RWPE1 (cell line): ENCODE measurements around the gene LIME1.
"Not testable (repeated sequence)": the region's sequence is repeated elsewhere in the genome, so short reads cannot be mapped to it uniquely, and the experiment has no call there.

ENCODE experiments used
- CTCF ChIA-PET: fragments of 350-600 bp; sonication (Branson Sonifier 250); formaldehyde crosslinking; extraction: SDS; loops from one replicate; lab custom pipeline; 2021; lab: Yijun Ruan, JAX
- POLR2A ChIA-PET: fragments of 400-600 bp; formaldehyde crosslinking; extraction: SDS; loops from one replicate; lab custom pipeline; 2020; ENCODE audit warnings: antibody characterized with exemption; ENCODE audit not compliant: low non-redundant PET; lab: Yijun Ruan, JAX
- DNase-seq: peaks from one replicate; pipeline ENCODE4 v3.0.0; 2012; ENCODE audit warnings: low spot score
- H3K27ac ChIP-seq: fragments of 450-650 bp; 2 replicates; pipeline ENCODE4 v1.5.1; 2017
- TF ChIP-seq, protein P1 (sequence below): fragments of 450-650 bp; conservative IDR thresholded peaks from 2 replicates; pipeline ENCODE4 v1.5.1; 2017; ENCODE audit warnings: low read depth, mild to moderate bottlenecking

LIME1 gene

GRCh38 chr20:63714858-63715257 is 21.6 kb upstream of the LIME1 start:
- no peak for DNase-seq
- POLR2A ChIA-PET = interaction anchor here (0.6 kb wide), 1 partner anchor 90 kb away, joined by 4 read pairs; no protein-coding TSS in a partner anchor
- TF ChIP-seq, protein P1, sequence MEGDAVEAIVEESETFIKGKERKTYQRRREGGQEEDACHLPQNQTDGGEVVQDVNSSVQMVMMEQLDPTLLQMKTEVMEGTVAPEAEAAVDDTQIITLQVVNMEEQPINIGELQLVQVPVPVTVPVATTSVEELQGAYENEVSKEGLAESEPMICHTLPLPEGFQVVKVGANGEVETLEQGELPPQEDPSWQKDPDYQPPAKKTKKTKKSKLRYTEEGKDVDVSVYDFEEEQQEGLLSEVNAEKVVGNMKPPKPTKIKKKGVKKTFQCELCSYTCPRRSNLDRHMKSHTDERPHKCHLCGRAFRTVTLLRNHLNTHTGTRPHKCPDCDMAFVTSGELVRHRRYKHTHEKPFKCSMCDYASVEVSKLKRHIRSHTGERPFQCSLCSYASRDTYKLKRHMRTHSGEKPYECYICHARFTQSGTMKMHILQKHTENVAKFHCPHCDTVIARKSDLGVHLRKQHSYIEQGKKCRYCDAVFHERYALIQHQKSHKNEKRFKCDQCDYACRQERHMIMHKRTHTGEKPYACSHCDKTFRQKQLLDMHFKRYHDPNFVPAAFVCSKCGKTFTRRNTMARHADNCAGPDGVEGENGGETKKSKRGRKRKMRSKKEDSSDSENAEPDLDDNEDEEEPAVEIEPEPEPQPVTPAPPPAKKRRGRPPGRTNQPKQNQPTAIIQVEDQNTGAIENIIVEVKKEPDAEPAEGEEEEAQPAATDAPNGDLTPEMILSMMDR = no peak
- CTCF ChIA-PET = interaction anchor here (0.5 to 0.6 kb wide), 2 partner anchors 11 to 61 kb away, joined by 3 to 7 read pairs; no protein-coding TSS in a partner anchor
- H3K27ac ChIP-seq = no peak overlapping the region

- POLR2A ChIA-PET = no interaction called here
- CTCF ChIA-PET = interaction anchor here (0.6 to 0.8 kb wide), 3 partner anchors 23 to 250 kb away, joined by 3 to 5 read pairs (median 5); no protein-coding TSS in a partner anchor
- TF ChIP-seq, protein P1 = no peak
- DNase-seq = no peak
- H3K27ac ChIP-seq = no peak overlapping the region
Observed at GRCh38 chr20:63718996-63719395, 17.5 kb upstream of the LIME1 start.

- POLR2A ChIA-PET = interaction anchor here (0.7 kb wide), 1 partner anchor 36 kb away, joined by 6 read pairs; no protein-coding TSS in a partner anchor
- CTCF ChIA-PET = interaction anchor here (0.7 to 1.2 kb wide), 2 partner anchors 15 kb away, joined by 3 to 5 read pairs; partner anchors contain the start of genes ARFRP1 and ZGPAT
Observed at GRCh38 chr20:63722967-63723622, 13.4 kb upstream of the LIME1 start.

DNA sequence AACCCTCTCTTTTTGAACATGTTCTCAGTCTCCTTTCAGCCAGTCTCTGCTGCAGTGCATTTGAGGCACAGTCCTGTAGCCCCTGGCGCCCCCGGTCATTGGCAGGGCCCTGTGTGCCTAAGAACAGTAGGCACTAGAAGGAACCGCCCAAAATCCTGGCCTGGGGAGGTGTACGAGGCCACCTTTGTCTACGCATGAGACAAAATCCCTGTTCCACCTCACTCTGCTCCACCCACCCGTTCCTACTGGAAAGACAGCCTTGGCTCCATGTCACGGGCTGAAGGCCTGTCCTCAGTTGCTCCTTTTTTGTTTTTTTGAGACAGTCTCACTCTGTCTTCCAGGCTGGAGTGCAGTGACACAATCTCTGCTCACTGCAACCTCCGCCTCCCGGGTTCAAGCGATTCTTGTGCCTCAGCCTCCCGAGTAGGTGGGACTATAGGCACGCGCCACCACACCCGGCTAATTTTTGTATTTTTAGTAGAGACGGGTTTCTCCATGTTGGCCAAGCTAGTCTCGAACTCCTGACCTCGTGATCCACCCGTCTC is 6.2 kb upstream of the LIME1 start:
- H3K27ac ChIP-seq = peak overlapping the region; percentile 17
- POLR2A ChIA-PET, DNase-seq: not testable (repeated sequence)
- CTCF ChIA-PET = interaction anchor here (0.7 kb wide), 1 partner anchor 56 kb away, joined by 4 read pairs; no protein-coding TSS in a partner anchor

More at GRCh38 chr20:63722967-63723622, 13.4 kb upstream of the LIME1 start:
- not testable (repeated sequence) for H3K27ac ChIP-seq, DNase-seq

DNA sequence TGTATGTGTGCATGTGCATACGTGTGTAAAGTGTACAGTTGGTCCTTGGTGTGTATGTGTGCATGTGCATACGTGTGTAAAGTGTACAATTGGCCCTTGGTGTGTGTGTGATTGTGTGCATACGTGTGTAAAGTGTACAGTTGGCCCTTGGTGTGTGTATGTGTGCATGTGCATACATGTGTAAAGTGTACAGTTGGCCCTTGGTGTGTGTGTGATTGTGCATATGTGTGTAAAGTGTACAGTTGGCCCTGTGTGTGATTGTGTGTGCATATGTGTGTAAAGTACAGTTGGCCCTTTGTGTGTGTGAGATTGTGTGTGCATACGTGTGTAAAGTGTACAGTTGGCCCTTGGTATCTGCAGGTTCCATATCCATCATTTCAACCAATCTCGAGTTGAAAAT is 5.1 kb upstream of the LIME1 start:
- no peak for DNase-seq
- ChIA-PET CTCF (no interaction called here), POLR2A (no interaction called here)
- TF ChIP-seq, protein P1 = no peak
- H3K27ac ChIP-seq = no peak overlapping the region

DNA sequence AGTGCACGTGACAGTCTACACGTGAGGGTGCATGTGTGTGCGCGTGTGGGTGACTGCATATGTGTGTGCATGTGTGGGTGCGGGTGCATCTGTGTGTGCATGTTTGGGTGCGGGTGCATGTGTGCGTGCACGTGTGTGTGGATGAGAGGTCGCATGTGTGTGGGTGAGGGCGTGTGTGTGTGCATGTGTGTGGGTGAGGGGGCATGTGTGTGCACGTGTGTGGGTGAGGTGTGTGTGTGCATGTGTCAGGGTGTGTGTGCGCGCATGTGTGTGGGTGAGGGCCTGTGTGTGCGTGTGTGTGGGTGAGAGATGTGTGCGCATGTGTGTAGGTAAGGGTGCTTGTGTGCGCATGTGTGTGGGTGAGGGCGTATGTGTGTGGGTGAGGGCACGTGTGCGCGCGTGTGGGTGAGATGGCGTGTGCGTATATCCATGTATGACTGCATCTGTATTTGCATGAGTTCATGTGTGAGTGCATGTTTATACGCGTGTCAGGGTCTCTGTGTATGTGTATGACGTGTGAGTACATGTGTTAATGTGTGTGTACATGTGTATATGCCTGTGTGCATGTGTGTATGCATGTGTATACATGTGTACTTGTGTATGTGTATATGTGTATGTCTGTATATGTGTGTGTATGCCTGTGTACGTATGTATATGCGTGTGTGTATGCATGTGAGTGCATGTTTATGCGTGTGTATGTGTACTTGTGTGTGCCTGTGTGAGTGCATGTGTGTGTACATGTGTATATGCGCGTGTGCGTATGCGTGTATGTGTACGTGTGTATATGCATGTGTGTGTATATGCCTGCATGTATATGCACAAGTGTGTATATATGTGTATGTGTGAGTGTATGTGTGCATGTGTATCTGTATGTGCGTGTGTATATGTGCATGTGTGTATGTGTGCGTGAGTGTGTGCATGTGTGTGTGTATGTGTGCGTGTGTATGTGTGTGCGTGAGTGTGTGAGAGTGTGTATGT is 4.1 kb upstream of the LIME1 start:
- H3K27ac ChIP-seq = peak overlapping the region; percentile 5; the same call in 1 of the 2 replicates
- DNase-seq = no peak
- TF ChIP-seq, protein P1 = no peak
- CTCF ChIA-PET = interaction anchor here (0.6 kb wide), 1 partner anchor 191 kb away, joined by 4 read pairs; no protein-coding TSS in a partner anchor
- POLR2A ChIA-PET = no interaction called here

DNA sequence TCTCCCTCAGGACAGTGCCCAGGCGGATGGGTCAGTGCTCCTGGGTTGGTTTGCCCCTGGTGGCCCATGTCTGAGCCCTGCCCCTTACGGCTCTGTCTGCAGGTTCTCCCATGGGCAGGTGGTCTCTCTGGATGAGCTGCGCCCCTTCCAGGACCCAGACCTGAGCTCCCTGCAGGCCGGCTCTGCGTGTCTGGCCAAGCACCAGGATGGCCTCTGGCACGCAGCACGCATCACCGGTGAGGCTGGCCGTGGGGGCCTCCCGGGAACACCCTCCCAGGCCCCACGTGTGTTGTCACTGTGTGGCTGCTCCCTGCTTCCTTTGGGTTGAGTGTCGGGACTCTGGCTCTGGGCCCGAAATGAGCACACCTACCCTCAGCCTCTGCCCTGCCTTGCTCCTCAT is 3.3 kb upstream of the LIME1 start:
- ChIA-PET CTCF (interaction anchor here (0.6 kb wide), 1 partner anchor 190 kb away, joined by 4 read pairs; no protein-coding TSS in a partner anchor), POLR2A (no interaction called here)
- no peak for DNase-seq
- TF ChIP-seq, protein P1 = no peak
- peak overlapping the region; percentile 5 for H3K27ac ChIP-seq
